OCI-M1 (cell line): ENCODE results near the gene PPP2R3A.
"Not testable (repeated sequence)": the region's sequence is repeated elsewhere in the genome, so short reads cannot be mapped to it uniquely, and the experiment has no call there.

Experiments used
- DNase-seq: peaks from one replicate; lab custom pipeline; 2025; lab: John Stamatoyannopoulos, UW

PPP2R3A gene, protein sequence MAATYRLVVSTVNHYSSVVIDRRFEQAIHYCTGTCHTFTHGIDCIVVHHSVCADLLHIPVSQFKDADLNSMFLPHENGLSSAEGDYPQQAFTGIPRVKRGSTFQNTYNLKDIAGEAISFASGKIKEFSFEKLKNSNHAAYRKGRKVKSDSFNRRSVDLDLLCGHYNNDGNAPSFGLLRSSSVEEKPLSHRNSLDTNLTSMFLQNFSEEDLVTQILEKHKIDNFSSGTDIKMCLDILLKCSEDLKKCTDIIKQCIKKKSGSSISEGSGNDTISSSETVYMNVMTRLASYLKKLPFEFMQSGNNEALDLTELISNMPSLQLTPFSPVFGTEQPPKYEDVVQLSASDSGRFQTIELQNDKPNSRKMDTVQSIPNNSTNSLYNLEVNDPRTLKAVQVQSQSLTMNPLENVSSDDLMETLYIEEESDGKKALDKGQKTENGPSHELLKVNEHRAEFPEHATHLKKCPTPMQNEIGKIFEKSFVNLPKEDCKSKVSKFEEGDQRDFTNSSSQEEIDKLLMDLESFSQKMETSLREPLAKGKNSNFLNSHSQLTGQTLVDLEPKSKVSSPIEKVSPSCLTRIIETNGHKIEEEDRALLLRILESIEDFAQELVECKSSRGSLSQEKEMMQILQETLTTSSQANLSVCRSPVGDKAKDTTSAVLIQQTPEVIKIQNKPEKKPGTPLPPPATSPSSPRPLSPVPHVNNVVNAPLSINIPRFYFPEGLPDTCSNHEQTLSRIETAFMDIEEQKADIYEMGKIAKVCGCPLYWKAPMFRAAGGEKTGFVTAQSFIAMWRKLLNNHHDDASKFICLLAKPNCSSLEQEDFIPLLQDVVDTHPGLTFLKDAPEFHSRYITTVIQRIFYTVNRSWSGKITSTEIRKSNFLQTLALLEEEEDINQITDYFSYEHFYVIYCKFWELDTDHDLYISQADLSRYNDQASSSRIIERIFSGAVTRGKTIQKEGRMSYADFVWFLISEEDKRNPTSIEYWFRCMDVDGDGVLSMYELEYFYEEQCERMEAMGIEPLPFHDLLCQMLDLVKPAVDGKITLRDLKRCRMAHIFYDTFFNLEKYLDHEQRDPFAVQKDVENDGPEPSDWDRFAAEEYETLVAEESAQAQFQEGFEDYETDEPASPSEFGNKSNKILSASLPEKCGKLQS (N-terminal part only)

DNA sequence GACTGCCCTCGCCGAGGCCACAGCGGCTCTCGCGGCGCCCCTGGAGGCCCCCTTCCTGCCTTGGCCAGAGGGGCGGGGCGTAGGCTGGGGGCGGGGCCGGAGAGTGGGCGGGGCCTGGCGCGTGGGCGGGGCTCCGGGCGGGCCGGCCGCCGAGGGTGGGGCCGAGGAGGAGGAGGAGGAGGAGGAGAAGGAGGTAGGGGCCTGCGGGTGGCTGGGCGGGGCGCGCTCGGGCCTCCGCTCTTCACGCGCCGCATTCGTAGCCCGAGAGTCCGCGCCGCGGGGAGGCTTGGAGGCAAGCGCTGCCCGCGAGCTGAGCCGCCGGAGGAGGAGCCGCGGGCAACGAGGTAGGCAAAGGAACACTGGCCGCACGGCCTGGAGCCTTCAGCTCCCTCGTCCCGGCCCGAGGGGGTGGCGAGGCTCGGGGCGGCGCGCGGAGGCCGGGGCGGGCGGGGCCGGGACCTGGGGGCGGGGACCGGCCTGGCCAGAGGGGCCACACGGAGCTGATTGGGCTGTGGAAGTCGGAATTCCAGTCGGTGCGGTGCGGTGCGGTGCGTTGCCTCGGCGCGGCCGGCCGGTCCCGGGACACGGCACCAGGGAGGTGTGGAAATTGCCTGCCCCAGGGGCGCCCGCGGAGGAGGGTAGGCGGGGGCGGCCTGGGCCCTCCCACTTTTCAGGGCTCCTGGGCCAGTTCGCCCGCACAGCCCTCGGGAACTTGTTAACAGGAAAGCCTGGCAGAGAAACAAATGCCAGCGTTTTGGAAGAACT, at the start of gene PPP2R3A:
Gene PPP2R3A, plus strand, starts transcription at position 223 of the 765 bp plus-strand sequence. CDS start 35,771 bp downstream, outside the sequence.
- DNase-seq = peak; percentile 47

DNA sequence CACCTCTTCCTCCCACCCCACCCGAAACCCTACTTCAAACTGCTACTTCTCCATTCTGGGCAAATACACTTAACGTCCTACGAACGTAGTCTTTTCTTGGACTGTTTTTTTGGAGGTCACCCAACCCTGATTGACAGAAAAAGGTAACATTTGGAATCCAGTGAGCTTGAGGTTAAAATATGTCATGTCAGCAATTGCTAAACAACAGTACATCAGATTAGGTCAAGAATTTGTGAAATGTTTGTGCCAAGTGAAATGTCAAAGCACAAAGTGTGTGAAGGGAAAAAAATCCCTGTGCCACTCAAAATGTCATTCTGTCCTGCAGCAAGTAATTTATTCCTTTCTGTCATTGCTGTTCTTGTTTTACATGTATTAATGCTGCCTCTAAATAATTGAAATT, 49.2 kb upstream of the PPP2R3A start:
- no peak for DNase-seq

DNA sequence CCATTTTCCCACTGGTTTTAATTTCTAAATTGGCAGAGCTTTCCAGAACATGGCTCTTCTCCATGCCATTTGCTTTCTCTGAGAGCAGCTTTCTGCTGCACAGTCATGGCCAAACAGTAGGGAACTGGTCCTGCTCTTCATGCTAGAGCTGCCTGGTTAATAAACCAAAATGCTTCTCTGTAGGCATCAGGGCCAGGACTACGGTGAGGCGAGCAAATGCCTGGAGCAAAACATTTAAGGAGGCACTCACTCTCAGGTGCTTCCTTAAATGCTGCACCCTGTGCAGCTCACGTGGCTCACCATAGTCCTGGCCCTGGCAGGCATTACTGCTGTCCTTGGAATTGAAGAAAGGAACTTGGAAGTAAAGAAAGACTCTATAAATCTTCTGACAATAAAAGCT, 48.5 kb upstream of the PPP2R3A start:
- DNase-seq = no peak

DNA sequence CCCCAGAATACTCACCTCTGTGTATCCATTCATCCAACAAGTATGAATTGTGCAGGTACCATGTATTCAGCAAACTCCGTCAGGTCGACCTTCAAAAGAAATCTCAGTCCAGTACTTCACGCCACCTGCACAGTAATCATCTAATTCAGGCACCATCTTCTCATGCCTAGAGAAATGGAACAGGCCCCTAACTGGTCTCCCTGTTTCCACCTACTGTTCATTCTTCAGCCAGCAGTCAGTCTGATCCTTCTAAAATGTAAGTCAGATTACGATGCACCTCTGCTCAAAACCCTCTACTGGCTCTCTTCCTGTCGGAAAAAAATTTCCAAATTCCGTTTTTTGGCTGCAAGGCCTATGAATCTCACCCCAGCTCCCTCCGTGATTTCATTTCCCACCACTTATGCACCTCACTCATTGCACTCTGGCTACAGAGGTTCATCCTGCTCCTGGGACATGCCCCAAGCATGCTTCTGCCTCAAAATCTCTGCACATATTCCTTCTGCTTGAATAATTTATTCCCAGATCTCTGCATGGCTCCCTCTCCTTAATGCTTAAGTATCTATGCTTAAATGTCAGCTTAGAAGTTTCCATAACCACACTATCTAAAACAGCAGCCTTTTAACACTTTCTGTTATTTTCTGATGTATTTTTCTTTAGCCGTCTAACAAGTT, 47.5 kb upstream of the PPP2R3A start:
- no peak for DNase-seq

DNA sequence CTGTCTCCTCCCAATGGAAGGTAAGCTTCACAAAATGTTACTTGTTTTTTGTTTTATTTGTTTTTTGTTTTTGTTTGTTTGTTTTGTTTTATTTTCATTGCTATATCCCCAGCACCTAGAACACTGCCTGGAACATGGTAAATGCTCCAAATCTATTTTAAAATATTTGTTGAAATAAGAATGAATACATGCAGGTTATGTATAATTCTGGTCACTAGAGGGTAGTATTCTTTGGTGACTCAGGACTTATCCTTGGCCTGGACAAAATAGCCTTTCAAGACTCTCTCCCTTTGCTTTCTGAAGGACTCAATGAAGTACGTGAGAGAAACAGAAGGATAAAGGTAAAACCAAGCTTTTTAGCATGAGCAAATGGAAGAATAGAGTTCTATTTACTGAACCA, 46.9 kb upstream of the PPP2R3A start:
- DNase-seq = peak; percentile 12

DNA sequence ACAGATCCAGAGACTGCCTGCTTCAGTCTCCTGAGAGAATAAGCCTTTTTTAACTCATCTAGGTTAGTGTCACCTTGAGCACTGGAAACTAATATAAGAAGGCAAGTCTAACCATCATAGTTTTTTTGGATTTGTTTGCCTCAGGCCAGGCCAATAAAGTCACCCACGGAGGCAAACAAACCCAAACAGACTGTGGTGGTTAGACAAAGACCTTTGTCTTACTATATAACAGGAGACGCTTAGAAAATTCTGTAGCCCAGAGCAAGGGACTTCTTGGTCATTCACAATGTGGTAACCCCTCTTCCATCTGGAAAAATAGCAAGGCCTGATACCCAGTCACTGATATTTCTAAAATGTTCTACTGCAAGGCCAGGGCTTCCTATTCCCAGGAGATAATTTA, 45.3 kb upstream of the PPP2R3A start:
- no peak for DNase-seq

DNA sequence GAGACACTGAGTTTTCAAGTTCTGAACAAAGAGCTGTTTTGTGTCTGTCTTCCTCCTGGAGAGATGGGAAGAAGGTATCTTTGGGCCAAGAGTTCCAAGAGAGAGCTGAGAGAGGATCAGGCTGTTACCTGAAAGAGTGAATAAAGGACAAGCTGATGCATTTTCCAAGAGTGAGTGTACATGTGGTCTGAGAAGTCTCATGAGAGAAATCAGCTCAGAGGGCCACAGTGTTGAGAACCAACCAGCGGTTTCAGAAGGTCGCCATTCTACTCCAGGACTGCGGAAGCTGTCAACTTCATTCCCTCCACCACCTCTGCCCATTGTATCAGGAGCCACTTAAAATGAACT, 42.7 kb upstream of the PPP2R3A start:
- no peak for DNase-seq

DNA sequence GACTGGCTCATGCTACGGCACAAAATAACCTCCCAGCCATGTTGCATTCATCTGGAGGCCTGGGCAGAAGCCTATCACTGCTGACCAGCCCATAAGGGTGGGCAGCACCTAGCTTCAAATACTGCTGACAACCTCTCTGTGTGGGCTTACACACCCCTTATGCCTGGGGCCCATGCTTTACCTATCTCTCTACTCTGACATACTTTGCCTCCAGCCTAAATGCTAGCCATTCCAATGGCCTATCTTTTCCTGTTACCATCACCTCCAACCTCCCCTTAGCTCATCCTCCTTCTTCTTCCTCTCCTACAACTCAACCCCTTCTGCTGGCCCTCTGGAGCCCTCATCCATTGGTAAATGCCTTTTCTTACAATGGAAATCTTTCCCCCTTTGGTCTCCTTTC, 41.0 kb upstream of the PPP2R3A start:
- DNase-seq = no peak

DNA sequence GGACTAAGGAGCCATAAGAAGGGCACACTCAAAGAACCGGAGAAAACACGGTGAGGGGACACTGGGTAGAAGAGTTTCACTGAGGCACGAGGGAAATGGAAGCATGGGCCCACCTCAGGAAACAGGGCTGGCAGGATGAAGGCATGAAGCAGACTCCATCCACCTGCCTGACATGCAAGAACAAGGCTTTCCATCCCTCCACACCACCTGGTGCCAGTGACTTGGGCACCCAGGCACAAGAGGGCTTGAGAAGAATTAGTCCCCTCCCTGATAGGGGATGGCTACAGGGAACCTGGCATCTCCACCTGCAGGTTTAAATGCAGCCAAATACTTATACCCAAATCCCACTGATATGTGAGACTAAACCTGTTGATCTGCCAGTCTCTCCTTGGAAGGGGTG, 38.9 kb upstream of the PPP2R3A start:
- no peak for DNase-seq

DNA sequence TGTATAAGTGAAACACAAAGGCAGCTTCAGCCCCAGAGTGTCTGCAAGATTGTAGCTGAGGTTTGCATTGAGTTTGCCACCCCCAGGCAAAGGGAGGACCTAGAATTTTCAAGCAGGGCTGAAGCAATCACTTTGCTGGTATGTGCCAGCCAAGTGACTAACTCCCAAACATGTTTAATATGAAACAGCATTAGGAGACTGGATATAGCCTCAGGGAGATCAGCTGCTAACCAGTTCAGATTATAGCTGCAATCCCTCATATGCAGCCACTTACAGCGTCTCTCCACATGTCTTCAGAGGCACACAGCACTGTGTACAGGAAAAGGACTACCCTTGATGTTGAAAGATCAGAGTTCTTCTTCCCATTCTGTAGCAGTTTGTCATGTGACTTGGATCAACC, 38.4 kb upstream of the PPP2R3A start:
- no peak for DNase-seq

DNA sequence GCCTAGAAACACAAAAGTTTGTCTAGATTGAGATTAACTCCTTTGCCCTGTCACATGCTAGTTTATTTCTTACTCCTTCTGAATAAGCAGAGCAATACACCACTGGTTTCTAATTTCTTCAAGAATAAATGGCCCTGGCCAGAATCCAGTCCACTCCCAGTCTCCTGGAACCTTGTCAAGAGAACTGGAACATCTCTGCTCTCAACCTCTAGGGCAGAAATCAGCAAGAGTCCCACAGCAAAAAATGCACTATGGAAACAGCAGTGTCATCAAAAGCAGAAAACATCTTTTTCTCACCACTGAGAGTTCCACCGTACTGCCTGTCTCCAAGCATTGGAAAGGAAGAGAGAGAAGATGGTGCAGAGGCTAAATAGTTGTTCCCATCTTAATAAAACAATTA, 35.9 kb upstream of the PPP2R3A start:
- no peak for DNase-seq

DNA sequence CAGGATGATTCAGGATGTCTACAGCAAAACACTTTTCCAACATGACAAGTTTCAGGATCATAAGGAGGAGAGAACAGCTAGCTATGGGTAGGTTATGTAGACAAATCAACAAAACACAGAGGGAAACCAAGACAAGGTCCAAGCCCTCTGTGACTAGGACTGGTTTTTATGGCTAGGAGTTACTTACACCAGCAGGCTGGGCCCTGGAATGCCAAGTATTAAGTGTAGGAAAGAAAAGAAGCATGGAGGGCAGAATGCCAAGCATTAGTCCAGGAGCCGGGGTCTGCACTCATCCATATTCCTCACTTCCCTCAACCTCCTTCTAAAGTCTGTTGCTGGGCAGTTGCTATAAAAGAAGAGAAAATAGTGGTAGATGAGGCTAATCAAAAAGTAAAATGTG, 35.3 kb upstream of the PPP2R3A start:
- DNase-seq = no peak

DNA sequence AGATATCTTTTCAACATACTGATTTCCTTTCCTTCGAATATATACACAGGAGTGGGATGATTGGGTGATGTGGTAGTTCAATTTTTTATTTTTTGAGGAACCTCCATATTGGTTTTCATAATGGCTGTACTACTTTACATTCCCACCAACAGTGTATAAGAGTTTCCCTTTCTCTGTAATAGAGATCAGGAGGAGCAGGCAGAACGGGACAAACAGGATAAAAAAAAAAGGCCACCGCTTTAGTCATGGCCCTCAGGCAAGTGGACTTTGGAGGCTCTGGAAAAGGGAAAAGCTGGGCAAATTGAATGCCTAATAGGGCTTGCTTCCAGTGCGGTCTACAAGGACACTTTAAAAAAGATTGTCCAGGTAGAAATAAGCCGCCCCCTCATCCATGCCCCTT, 30.4 kb upstream of the PPP2R3A start:
- DNase-seq = not testable (repeated sequence)

DNA sequence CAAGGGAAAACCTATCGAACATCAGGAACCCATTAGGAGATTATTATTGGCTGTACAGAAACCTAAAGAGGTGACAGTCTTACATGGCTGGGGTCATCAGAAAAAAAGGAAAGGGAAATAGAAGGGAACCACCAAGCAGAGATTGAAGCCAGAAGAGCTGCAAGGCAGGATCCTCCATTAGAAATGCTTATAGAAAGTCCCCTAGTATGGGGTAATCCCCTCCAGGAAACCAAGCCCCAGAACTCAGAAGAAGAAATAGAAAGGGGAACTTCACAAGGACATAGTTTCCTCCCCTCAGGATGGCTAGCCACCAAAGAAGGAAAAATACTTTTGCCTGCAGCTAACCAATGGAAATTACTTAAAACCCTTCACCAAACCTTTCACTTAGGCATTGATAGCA, 27.8 kb upstream of the PPP2R3A start:
- not testable (repeated sequence) for DNase-seq

DNA sequence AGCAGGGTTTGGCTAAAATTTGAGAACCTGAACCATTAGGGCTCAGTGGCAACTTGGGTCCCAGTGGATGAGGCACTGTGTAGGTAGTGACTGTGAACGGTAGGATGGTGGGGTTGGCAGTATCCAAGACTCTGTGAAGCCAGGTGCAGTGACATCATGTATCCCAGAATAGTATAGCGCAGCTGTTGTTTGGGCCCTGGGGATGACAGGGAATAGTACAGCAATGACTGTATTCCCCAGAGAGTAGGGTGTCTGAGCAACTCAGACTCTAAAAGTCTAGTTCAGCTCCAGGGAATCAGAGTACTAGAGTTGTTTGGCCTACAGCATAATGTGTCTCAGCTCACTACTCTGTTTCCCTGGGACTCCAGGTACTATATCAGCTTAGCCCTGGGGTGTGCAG, 20.7 kb upstream of the PPP2R3A start:
- DNase-seq = no peak

DNA sequence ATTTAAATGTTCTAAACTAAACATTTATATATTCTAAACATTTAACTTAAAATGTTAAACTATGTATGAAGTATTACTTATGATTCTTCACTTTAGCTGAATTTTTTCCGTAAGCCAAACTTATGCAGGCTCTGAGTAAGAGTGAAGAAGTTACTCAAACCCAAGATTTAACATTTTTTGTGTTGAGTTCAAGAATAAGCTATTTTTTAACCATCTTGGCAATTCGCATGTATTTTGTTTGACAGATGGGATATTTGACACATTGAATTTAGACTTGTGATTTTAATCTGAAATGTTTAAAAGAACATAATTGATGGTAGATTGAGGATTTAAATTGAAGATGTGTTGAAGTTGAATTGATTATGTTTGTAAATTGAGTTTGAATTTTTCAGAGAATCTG, 14.6 kb upstream of the PPP2R3A start:
- no peak for DNase-seq

DNA sequence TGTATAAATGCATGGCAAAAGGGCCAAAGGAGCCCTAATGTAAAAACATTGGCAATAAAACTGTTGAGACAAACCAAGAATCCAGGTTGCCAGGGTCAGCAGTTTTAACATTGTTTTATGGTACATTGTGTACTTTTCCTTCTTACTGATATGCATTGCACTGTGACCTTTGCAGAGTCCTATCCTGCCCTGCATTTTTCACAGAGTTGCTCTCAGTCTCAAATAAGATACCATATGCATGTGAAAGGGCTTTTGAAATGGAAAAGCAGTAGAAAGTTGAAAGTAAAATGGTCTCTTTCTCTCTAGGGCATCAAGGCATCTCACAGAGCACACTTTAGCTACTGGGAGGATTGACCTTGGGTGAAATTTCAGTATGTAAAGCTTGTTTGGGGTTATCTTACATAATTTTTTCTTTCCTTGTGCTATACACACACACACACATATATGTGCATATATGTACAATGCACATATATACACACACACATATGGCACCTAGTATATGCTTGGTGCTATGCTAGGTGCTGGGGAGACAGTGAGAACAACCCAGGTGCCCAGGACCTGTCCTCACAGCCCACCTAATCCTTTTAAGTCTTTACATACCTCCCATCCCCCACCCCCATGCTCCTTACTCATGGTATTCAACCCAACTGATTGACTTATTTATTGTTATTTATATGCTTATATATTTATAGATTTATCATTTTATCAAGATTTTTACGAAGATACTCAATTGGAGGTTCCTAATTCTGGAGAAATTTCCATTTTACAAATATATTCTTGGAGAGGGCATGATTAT, 1.2 kb upstream of the PPP2R3A start:
- no peak for DNase-seq

DNA sequence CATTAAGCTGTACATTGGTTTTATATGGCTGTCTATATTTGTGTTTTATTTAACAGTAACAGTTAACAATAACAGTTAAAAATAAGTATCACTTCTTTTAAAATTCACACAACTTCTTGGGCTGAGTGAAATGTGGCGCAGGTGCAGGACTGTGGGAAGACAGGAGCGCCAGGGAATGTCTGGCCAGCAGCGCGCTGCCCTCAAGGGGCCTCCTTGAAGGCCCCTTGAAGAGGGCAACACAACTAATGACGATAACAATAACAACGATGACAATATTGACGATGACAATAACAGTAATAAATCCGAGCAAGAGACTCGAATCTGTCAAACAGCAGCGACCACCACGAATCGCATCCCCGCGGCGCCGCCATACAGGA, 411 bp upstream of the PPP2R3A start:
- DNase-seq = no peak

DNA sequence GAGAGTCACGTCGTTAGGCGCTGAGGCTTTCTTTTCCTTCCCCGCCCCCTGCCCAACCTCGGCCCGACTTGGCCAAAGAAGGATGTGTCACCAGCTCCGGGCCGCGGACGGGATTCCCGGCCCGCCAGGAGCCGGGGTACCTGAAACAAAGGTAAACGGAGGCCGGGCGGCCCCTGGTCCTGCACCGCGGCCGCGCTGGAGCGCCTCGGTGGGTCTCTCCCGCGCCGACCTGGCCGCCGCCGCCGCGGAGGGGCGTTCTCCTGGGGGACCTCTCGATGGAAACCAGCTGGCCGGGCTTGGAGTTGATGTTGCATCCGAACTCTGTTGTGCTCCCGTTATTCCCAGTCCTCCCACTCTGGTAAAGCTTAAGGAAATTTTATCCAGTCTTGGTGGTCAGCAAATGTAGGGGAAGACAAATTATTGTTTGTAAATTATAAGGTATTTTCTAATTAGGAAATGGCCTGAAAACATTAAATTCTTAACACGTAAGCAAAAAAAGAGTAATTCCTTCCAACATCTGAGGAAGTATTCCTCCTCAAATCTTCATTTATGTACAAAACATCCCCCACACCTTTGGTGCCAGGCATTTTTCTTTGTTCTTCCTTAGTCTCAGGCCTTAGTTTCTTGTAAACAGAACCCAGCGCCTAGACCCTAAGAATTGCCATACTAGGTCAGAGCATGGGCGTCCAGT, 888 bp downstream of the PPP2R3A start:
- DNase-seq = no peak

DNA sequence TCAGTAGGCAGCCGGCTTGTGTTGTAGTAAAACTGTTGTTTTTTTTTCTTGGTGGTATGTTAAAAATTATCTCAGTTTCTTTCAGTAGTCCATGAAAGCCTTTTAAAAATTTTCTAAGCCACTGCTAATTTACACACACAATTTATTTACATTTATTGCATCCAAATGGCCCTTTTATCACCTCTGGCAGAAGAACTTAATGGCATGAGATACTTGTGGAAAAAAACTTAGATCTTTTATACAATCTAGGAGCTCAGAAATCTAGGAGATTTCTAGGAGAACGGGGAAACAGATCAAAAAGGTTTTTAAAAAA, 1.4 kb downstream of the PPP2R3A start:
- no peak for DNase-seq
